A549 (cell line): Measurements from ENCODE around the gene HSPB9. TPM values are rescaled to one million over a fixed set of nuclear protein-coding genes. Genes with fewer than 3 reads are reported as not detected.

ENCODE experiments used
- ATAC-seq, 2 experiments: fragments of 200-7000 bp in 1 of 2; fragments of >200 bp in 1 of 2; cut with Nextera tagmentation in 1 of 2; cut with Tn5 transposase in 1 of 2; 3 replicates each; pipeline versions ENCODE4 v1.8.0 to v1.9.1; 2018 to 2020; ENCODE audit warnings: mild to moderate bottlenecking in 1 of 2, moderate library complexity in 1 of 2
- CTCF ChIA-PET: fragments of 300-600 bp; sonication (Branson Sonifier 250); formaldehyde crosslinking; extraction: SDS; loops from one replicate; lab custom pipeline; 2021; ENCODE audit warnings: antibody characterized with exemption, inconsistent platforms; lab: Yijun Ruan, JAX
- POLR2A ChIA-PET: fragments of 350-600 bp; formaldehyde crosslinking; extraction: SDS; loops from one replicate; lab custom pipeline; 2021; ENCODE audit warnings: antibody characterized with exemption, inconsistent platforms; lab: Yijun Ruan, JAX
- DNase-seq, 2 experiments: peaks; one replicate each; pipeline versions ENCODE4 v3.0.0 to v3.0.0-alpha.2; 2011 to 2016; ENCODE audit warnings: low read depth in 1 of 2, low spot score in 1 of 2
- FAIRE-seq: peaks from 2 replicates; lab custom pipeline; 2011; peaks lifted over from hg19 to GRCh38; lab: Jason Lieb, UNC
- H3K27ac ChIP-seq, 2 experiments: fragments of >200 bp; sonication (Bioruptor Twin); formaldehyde crosslinking; 3 replicates each; pipeline ENCODE4 v1.5.1; 2016 to 2017
- H3K4me1 ChIP-seq: fragments of >200 bp; sonication (Bioruptor Twin); formaldehyde crosslinking; 3 replicates; pipeline ENCODE4 v1.6.1; 2016
- H3K4me2 ChIP-seq: fragments of >200 bp; sonication (Bioruptor Twin); formaldehyde crosslinking; 3 replicates; pipeline ENCODE4 v1.6.1; 2016
- H3K4me3 ChIP-seq: fragments of >200 bp; sonication (Bioruptor Twin); formaldehyde crosslinking; 3 replicates; pipeline ENCODE4 v1.5.1; 2016
- H3K9me3 ChIP-seq: fragments of >200 bp; sonication (Bioruptor Twin); formaldehyde crosslinking; 3 replicates; pipeline ENCODE4 v1.6.1; 2016
- BCL3 ChIP-seq: fragments of >200 bp; sonication (Bioruptor Twin); formaldehyde crosslinking; IDR thresholded peaks from 3 replicates; pipeline ENCODE4 v1.6.1; 2016
- CBX2 ChIP-seq: fragments of 200-600 bp; sonication (generic); IDR thresholded peaks from 2 replicates; pipeline ENCODE4 v1.6.1; 2016; ENCODE audit warnings: low read depth, mild to moderate bottlenecking, borderline replicate concordance
- EHMT2 ChIP-seq: fragments of 200-600 bp; sonication (generic); IDR thresholded peaks from 2 replicates; pipeline ENCODE4 v1.6.1; 2016; ENCODE audit warnings: antibody characterized with exemption, low read depth, mild to moderate bottlenecking, moderate library complexity
- ELK1 ChIP-seq: fragments of 150-350 bp; IDR thresholded peaks from 2 replicates; pipeline ENCODE4 v1.6.1; 2014; ENCODE audit warnings: low read depth, mild to moderate bottlenecking, low read length
- FOSL2 ChIP-seq, 2 experiments: fragments of 450-650 bp in 1 of 2; fragments of >200 bp in 1 of 2; sonication (Bioruptor Twin) in 1 of 2; formaldehyde crosslinking; IDR thresholded peaks; 2 replicates each; pipeline versions ENCODE4 v1.5.0 to v1.6.1; 2016 to 2020; ENCODE audit warnings: mild to moderate bottlenecking in 1 of 2, moderate library complexity in 1 of 2
- GATA3 ChIP-seq: IDR thresholded peaks from 2 replicates; pipeline ENCODE4 v1.6.1; 2012; ENCODE audit warnings: borderline replicate concordance
- HEYL ChIP-seq: fragments of 250-450 bp; sonication (Bioruptor Pico); IDR thresholded peaks from 2 replicates; pipeline ENCODE4 v1.8.0; 2021; ENCODE audit warnings: mild to moderate bottlenecking, moderate library complexity
- HOXB13 ChIP-seq: fragments of 250-450 bp; sonication (Bioruptor Pico); IDR thresholded peaks from 2 replicates; pipeline ENCODE4 v1.5.0; 2020; ENCODE audit warnings: low read depth, mild to moderate bottlenecking, moderate library complexity
- KDM5A ChIP-seq: fragments of 200-600 bp; sonication (generic); IDR thresholded peaks from 2 replicates; pipeline ENCODE4 v1.6.1; 2016; ENCODE audit warnings: antibody characterized with exemption, mild to moderate bottlenecking
- MAFK ChIP-seq: fragments of 450-650 bp; IDR thresholded peaks from 2 replicates; pipeline ENCODE4 v1.6.1; 2014; ENCODE audit not compliant: partially characterized antibody
- MAX ChIP-seq: IDR thresholded peaks from 2 replicates; pipeline ENCODE4 v1.6.1; 2012
- NFE2L2 ChIP-seq: fragments of 150-350 bp; conservative IDR thresholded peaks from 2 replicates; pipeline ENCODE4 v1.6.1; 2014; ENCODE audit warnings: low read length
- NPAS2 ChIP-seq: fragments of 250-450 bp; sonication (Bioruptor Pico); IDR thresholded peaks from 2 replicates; pipeline ENCODE4 v1.8.0; 2022; ENCODE audit warnings: mild to moderate bottlenecking, moderate library complexity, borderline replicate concordance
- NR3C1 ChIP-seq: fragments of >200 bp; sonication (Bioruptor Twin); formaldehyde crosslinking; IDR thresholded peaks from 3 replicates; pipeline ENCODE4 v1.6.1; 2017
- PBX3 ChIP-seq: IDR thresholded peaks from 2 replicates; pipeline ENCODE4 v1.6.1; 2012
- PHF8 ChIP-seq: fragments of 200-600 bp; sonication (generic); IDR thresholded peaks from 2 replicates; pipeline ENCODE4 v1.6.1; 2016; ENCODE audit warnings: low read depth, mild to moderate bottlenecking, antibody characterized with exemption, moderate library complexity, borderline replicate concordance
- RARB ChIP-seq: fragments of 250-450 bp; sonication (Bioruptor Pico); IDR thresholded peaks from 2 replicates; pipeline ENCODE4 v1.8.0; 2021; ENCODE audit warnings: mild to moderate bottlenecking, moderate library complexity
- SMC3 ChIP-seq: fragments of >200 bp; sonication (Bioruptor Twin); formaldehyde crosslinking; IDR thresholded peaks from 3 replicates; pipeline ENCODE4 v1.6.1; 2018; ENCODE audit warnings: inconsistent platforms
- TFCP2L1 ChIP-seq: fragments of 250-450 bp; sonication (Bioruptor Pico); IDR thresholded peaks from 2 replicates; pipeline ENCODE4 v1.5.0; 2021; ENCODE audit warnings: mild to moderate bottlenecking
- USF2 ChIP-seq: fragments of 450-650 bp; IDR thresholded peaks from 2 replicates; pipeline ENCODE4 v1.6.1; 2014; ENCODE audit warnings: antibody characterized with exemption
- ZFP36 ChIP-seq: fragments of 450-650 bp; IDR thresholded peaks from 2 replicates; pipeline ENCODE4 v1.6.1; 2014; ENCODE audit warnings: borderline replicate concordance; ENCODE audit not compliant: partially characterized antibody
- WGBS: methylation state at CpG from one replicate; pipeline ENCODE4 v1.1.6; 2017; ENCODE audit errors: missing lambda C conversion rate; 5-methylcytosine and 5-hydroxymethylcytosine counted together
- polyA plus RNA-seq, 4 experiments: library from polyadenylated mRNA; depleted of rRNA in 3 of 4; stranded (reverse); fragments of >200 nt; fragmentation: RNase III in 1 of 4; extraction: RNeasy Plus Mini Kit Qiagen cat#74134 plus additional on column Dnase treatment in 1 of 4; gene quantifications; 2 replicates in 3 of 4; 3 replicates in 1 of 4; pipeline ENCODE4 v1.2.3, GENCODE V29; 2011 to 2017
- TF ChIP-seq, protein P1 (sequence below): fragments of 250-450 bp; sonication (Bioruptor Pico); IDR thresholded peaks from 2 replicates; pipeline ENCODE4 v1.5.0; 2020; ENCODE audit warnings: low read depth, mild to moderate bottlenecking, moderate library complexity

Gene HSPB9
- polyA plus RNA-seq, 2 of the 4 experiments (the other 2 are of a cell fraction), result 0.04 TPM; not detected in 1

- ChIA-PET POLR2A (no interaction called here), CTCF (interaction anchor here (0.6 to 8.1 kb wide), 8 partner anchors 8 to 279 kb away, joined by 3 to 84 read pairs (median 4); partner anchors contain the start of genes KAT2A and KCNH4)
- no peak for FAIRE-seq
Measured at GRCh38 chr17:42127414-42127813, 4.8 kb downstream of the HSPB9 start.

DNA sequence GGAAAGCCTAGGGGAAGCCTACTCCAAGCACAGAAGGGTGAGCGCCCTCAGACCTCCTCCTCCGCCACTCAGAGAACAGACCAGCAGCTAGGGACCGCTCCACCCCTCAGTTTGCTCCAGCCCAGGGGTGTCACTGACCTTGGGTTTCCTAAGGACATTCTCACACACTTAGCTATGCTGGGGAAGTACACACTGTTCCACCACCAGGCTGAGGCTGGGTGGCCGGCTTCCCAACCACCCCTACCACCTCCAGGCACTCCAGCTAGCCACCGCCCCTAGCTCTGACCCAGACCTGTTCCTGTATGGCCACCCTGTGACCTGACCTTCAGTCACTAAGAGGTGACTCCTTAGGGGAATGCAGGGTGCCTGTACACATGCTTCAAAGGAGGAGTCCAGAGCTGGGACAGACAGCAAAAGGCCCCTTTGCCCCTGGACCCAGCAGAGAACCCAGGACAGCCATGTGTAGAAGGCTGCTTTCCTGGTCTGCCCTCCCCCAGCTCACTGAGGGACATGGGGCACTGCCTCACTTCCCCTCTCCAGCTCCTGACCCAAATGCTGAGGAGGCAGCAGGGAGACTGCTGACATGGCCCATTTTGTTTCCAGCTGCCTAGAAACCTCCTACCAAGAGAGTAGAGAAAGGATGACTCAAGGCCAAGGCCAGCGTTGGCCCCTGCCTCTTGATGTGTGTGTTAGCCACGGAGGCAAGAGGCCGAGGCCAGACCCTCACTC lies 6.7 kb downstream of the HSPB9 start:
- CTCF ChIA-PET, result interaction anchor here (0.6 to 8.1 kb wide), 16 partner anchors 10 to 169 kb away, joined by 3 to 84 read pairs (median 3); partner anchors contain the start of genes CNP, DHX58, KAT2A and KCNH4

More at GRCh38 chr17:42127414-42127813, 4.8 kb downstream of the HSPB9 start:
- Histone ChIP-seq H3K27ac (no peak overlapping the region), H3K4me1 (no peaks in the 10 kb centered on the region), H3K4me2 (no peak overlapping the region), H3K9me3 (no peaks in the 10 kb centered on the region), H3K4me3 (no peak overlapping the region)
- DNase-seq (no peak), ATAC-seq (no peak)
- 91% methylated on average over 6 of the region's 6 CpGs for WGBS
- TF ChIP-seq HEYL (no peak), KDM5A (no peak), ZFP36 (no peak), HOXB13 (CRISPR knock-in tag) (no peak), SMC3 (no peak), BCL3 (no peak), EHMT2 (no peak), NR3C1 (no peak), USF2 (no peak), ELK1 (no peak), NPAS2 (CRISPR knock-in tag) (no peak), TFCP2L1 (CRISPR knock-in tag) (no peak), RARB (CRISPR knock-in tag) (no peak), CBX2 (no peak), FOSL2 (IDR thresholded peaks at IDR 0.05) (no peak), FOSL2 (CRISPR knock-in tag; IDR thresholded peaks at IDR 0.05) (no peak), GATA3 (no peak), MAX (no peak), PBX3 (no peak)
- TF ChIP-seq, protein P1, sequence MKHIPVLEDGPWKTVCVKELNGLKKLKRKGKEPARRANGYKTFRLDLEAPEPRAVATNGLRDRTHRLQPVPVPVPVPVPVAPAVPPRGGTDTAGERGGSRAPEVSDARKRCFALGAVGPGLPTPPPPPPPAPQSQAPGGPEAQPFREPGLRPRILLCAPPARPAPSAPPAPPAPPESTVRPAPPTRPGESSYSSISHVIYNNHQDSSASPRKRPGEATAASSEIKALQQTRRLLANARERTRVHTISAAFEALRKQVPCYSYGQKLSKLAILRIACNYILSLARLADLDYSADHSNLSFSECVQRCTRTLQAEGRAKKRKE (CRISPR knock-in tag), result no peak

More for the DNA sequence above, 6.7 kb downstream of the HSPB9 start:
- 89% methylated on average over 8 of the region's 8 CpGs for WGBS
- no peak for ATAC-seq
- no peak for TF ChIP-seq NFE2L2
- TF ChIP-seq PHF8, result no peak
- TF ChIP-seq MAFK, result peak; percentile 61
- POLR2A ChIA-PET, result interaction anchor here (0.8 kb wide), 1 partner anchor 25 kb away, joined by 3 read pairs; no protein-coding TSS in a partner anchor
- H3K4me1 ChIP-seq, result peaks cover 11% of the 10 kb centered on the region
- no peak for DNase-seq
- no peak overlapping the region for H3K27ac ChIP-seq
- no peak for FAIRE-seq
- H3K4me2 ChIP-seq, result no peak overlapping the region
- H3K9me3 ChIP-seq, result no peaks in the 10 kb centered on the region
- no peak overlapping the region for H3K4me3 ChIP-seq
